Ovary (tissue), 9 donors: ENCODE results near the gene AMFR. TPM values are rescaled to one million over a fixed set of nuclear protein-coding genes. Genes with fewer than 3 reads are reported as not detected.

Experiments
- DNase-seq, 5 donors: peaks; one replicate each; pipeline ENCODE4 v3.0.0-alpha.2; 2019 to 2020
- H3K27ac ChIP-seq, 2 donors: fragments of 200-600 bp; one replicate each; pipeline versions ENCODE4 v1.5.1 to v1.8.0; 2019 to 2022
- H3K27me3 ChIP-seq: fragments of 200-600 bp; one replicate; pipeline ENCODE4 v1.8.0; 2022
- H3K36me3 ChIP-seq: fragments of 200-600 bp; sonication (generic); one replicate; pipeline ENCODE4 v1.5.1; 2019
- H3K4me1 ChIP-seq: one replicate; pipeline ENCODE4 v1.8.1; 2013; ENCODE audit warnings: mild to moderate bottlenecking, moderate library complexity; ENCODE audit not compliant: insufficient read depth
- H3K4me3 ChIP-seq: fragments of 200-600 bp; sonication (generic); one replicate; pipeline ENCODE4 v1.5.1; 2017
- H3K9me3 ChIP-seq, 2 donors: fragments of 200-600 bp in 1 of 2; sonication (generic) in 1 of 2; one replicate each; pipeline versions ENCODE4 v1.5.1 to v1.8.1; 2013 to 2019; ENCODE audit warnings: mild to moderate bottlenecking in 1 of 2, moderate library complexity in 1 of 2
- CTCF ChIP-seq, 3 donors: fragments of 450-650 bp in 2 of 3; fragments of 200-600 bp in 1 of 3; IDR thresholded peaks; one replicate each; pipeline versions ENCODE4 v1.5.1 to v1.8.0; 2016 to 2022; ENCODE audit warnings: antibody characterized with exemption in 3 of 3, mild to moderate bottlenecking in 1 of 3
- EP300 ChIP-seq: sonication (generic); formaldehyde crosslinking; IDR thresholded peaks from one replicate; pipeline ENCODE4 v1.6.1; 2017; ENCODE audit warnings: antibody characterized with exemption
- POLR2A ChIP-seq: fragments of 450-650 bp; IDR thresholded peaks from one replicate; pipeline ENCODE4 v1.6.1; 2017; ENCODE audit warnings: antibody characterized with exemption, mild to moderate bottlenecking, moderate library complexity
- whole genome bisulfite sequencing, 3 donors: extraction: QIAGEN DNeasy Blood & Tissue Kit in 1 of 3; methylation state at CpG; one replicate each; pipeline versions ENCODE4 v1.1.5 to v1.1.7; 2013 to 2017; 5-methylcytosine and 5-hydroxymethylcytosine counted together
- intact Hi-C, 4 donors: fragments of 100-400 bp; cut with DNase I; formaldehyde crosslinking; loops; one replicate each; pipeline versions ENCODE4 v1.11.0 to v1.15.1; 2022 to 2023
- polyA plus RNA-seq, 2 donors: library from polyadenylated mRNA; stranded (reverse); fragments of 200-250 nt in 1 of 2; fragments of 350-450 nt in 1 of 2; fragmentation: Illumina TruSeq in 1 of 2; extraction: RNeasy Lipid Tissue Mini Kit (QIAGEN cat#74804) in 1 of 2; gene quantifications; one replicate each; pipeline ENCODE4 v1.2.3, GENCODE V29; 2013 to 2014
- total RNA-seq, 7 donors: library from RNA; depleted of rRNA in 2 of 7; stranded (reverse); fragments of >200 nt in 2 of 7; fragmentation: NEBNext Ultra II Directional in 3 of 7; extraction: Animal tissue kit (Norgen Biotek cat#: 25700) in 3 of 7; gene quantifications; one replicate each; pipeline versions ENCODE4 v1.1.0 to v1.2.4, GENCODE V29; 2016 to 2023
- donor health status: DM: no; HTN: no; CAD: no; lungs with moderate emphysema.
- donor health status: DM: no; HTN: no; CAD: no.
- donor health status: Bipolar disorder and iron deficiency.
- donor health status: DM: yes; HTN: yes; CAD: no.
- donor health status: DM: no; HTN: no; CAD: no.
- donor health status: DM: yes; HTN: yes; CAD: no.

The AMFR gene
- total and polyA plus RNA-seq, 9 donors = 94.1 to 130 (median 107) TPM

GRCh38 chr16:56424404-56424764 is 961 bp downstream of the AMFR start:
- Histone ChIP-seq H3K4me1 (peaks cover 13% of the 10 kb centered on the region), H3K4me3 (peak overlapping the region; percentile 85), H3K27me3 (no peaks in the 10 kb centered on the region), H3K9me3 (no peaks in the 10 kb centered on the region), H3K27ac (peak overlapping the region; percentile 86 to 90), H3K36me3 (no peaks in the 10 kb centered on the region)
- TF ChIP-seq CTCF (IDR thresholded peaks at IDR 0.05) (no peak), EP300 (no peak), POLR2A (no peak)
- peak in 1 of 5 donors; percentile 28 for DNase-seq
- WGBS, 3 donors = 1% methylated on average over 16 of the region's 16 CpGs
- intact Hi-C loops = no loop called here

DNA sequence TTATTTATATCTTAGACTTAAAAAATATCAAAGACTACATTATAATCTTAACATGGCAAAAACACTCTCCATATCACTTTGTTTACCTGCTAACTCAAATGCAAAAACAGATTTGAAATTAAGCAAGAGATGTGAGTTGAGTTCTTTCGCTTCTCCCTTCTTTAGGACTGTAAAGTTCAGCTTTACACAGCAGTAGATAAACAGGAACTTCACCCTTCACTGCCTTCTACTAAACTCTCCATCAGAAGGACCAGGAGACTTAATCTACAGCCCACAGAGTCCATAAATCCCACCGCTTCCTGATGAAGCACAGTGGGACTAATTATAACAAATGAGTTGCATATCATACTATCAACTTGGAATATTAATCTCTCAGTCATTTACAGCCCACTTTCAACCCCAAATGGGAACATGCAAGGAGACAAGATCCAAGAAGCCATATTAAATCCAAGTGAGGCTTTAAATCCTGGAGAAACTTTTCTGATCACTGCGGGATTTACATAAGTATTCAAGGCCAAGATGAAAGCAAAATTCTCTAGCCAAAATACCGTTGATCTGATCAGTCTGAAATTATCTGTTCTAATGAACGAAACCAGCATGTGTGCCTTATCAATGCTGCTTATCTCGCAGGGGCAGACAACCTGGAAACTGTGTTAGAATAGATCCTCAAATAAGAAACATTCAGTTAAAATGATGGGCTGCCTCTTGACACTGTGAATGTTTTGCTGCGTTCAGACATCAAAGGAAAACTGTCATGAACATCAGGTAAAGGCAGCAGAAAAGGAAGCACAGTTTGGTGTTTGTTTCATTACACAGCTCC is 1.6 kb downstream of the AMFR start:
- Histone ChIP-seq H3K36me3 (no peaks in the 10 kb centered on the region), H3K27ac (peak overlapping the region; percentile 86 to 90), H3K4me3 (peak overlapping the region; percentile 85), H3K27me3 (no peaks in the 10 kb centered on the region), H3K9me3 (no peaks in the 10 kb centered on the region), H3K4me1 (peaks cover 13% of the 10 kb centered on the region)
- no peak for DNase-seq
- intact Hi-C loops = no loop called here
- TF ChIP-seq CTCF (IDR thresholded peaks at IDR 0.05) (no peak), POLR2A (no peak), EP300 (no peak)
- WGBS, 3 donors = 14 to 26% (median 21%) methylated on average over 7 of the region's 7 CpGs

GRCh38 chr16:56422896-56423441 is 2.4 kb downstream of the AMFR start:
- Histone ChIP-seq H3K27ac (no peak overlapping the region), H3K4me3 (no peak overlapping the region), H3K27me3 (no peaks in the 10 kb centered on the region), H3K9me3 (no peaks in the 10 kb centered on the region), H3K4me1 (peaks cover 13% of the 10 kb centered on the region), H3K36me3 (no peaks in the 10 kb centered on the region)
- intact Hi-C loops = no loop called here
- no peak for TF ChIP-seq POLR2A
- no peak for TF ChIP-seq EP300
- TF ChIP-seq CTCF (IDR thresholded peaks at IDR 0.05) = no peak
- no peak for DNase-seq
- WGBS, 3 donors = 19 to 45% (median 34%) methylated on average over 4 of the region's 4 CpGs

DNA sequence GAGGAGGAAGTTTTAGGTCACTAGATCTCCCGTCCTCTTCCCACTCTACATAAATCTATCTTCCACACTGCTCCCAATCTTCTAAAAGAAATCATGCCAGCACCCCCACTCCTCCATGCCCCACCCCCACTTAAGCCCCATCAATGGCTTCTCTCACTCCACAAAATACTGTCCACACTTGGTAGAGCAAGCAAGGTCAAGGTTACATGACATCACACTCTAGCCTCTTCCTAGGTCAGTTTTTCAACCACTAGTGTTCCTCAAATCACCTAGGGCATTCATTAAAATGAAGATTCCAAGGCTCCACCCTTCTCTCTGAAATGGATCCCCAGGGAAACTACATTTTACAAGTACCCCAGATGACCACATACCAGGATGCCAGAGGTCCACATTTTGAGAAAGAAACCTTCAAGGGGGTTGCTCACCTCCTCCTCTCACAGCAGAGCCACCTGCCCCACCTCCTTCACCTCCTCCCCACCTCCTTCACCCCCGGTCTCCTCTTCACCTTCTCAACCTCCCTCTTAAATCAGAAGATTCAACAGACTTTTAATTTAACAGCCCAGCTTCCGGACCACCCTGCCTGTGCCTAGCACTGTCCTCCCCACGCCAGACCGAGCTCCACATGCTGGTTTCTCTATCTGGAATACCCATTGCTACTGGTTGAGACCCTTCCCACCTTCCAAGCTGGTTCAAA is 3.2 kb downstream of the AMFR start:
- H3K9me3 ChIP-seq = no peaks in the 10 kb centered on the region
- WGBS, 3 donors = 58 to 80% (median 76%) methylated on average over 5 of the region's 5 CpGs
- DNase-seq = no peak
- H3K27me3 ChIP-seq = no peaks in the 10 kb centered on the region
- peaks cover 13% of the 10 kb centered on the region for H3K4me1 ChIP-seq
- H3K27ac ChIP-seq = no peak overlapping the region
- H3K4me3 ChIP-seq = no peak overlapping the region
- TF ChIP-seq POLR2A = no peak
- no peak for TF ChIP-seq EP300
- no peak for TF ChIP-seq CTCF (IDR thresholded peaks at IDR 0.05)
- intact Hi-C loops = no loop called here
- no peaks in the 10 kb centered on the region for H3K36me3 ChIP-seq
